BJ (cell line): ENCODE data around the gene SELE. TPM values are rescaled to one million over a fixed set of nuclear protein-coding genes. Genes with fewer than 3 reads are reported as not detected.

Experiments used
- CTCF ChIA-PET: fragments of 350-600 bp; formaldehyde crosslinking; extraction: SDS; loops from one replicate; lab custom pipeline; 2021; ENCODE audit warnings: antibody characterized with exemption, inconsistent platforms; lab: Yijun Ruan, JAX
- POLR2A ChIA-PET: fragments of 300-600 bp; sonication (Branson Sonifier 250); formaldehyde crosslinking; extraction: SDS; loops from one replicate; lab custom pipeline; 2021; ENCODE audit warnings: antibody characterized with exemption; lab: Charles Lee
- DNase-seq: peaks from one replicate; pipeline ENCODE4 v3.0.0-alpha.2; 2011; ENCODE audit warnings: low read depth
- H3K27me3 ChIP-seq: 2 replicates; pipeline ENCODE4 v1.6.0; 2011; ENCODE audit warnings: low read length; ENCODE audit not compliant: control insufficient read depth, insufficient read depth
- H3K36me3 ChIP-seq: 2 replicates; pipeline ENCODE4 v1.5.1; 2011; ENCODE audit warnings: low read length; ENCODE audit not compliant: control insufficient read depth, insufficient read depth
- H3K4me3 ChIP-seq: 2 replicates; pipeline ENCODE4 v1.5.1; 2011; ENCODE audit warnings: low read depth, mild to moderate bottlenecking, control low read depth, low read length
- CTCF ChIP-seq: IDR thresholded peaks from 2 replicates; pipeline ENCODE4 v1.5.1; 2011; ENCODE audit warnings: low read depth, mild to moderate bottlenecking, control low read depth, inconsistent platforms, low read length, moderate library complexity; ENCODE audit not compliant: insufficient read depth
- polyA plus RNA-seq: library from polyadenylated mRNA; depleted of rRNA; stranded (reverse); fragments of >200 nt; gene quantifications from 2 replicates; pipeline ENCODE4 v1.2.3, GENCODE V29; 2011

The SELE gene
- polyA plus RNA-seq, 1 experiment, result not detected

- Histone ChIP-seq H3K27me3 (no peaks in the 10 kb centered on the region), H3K4me3 (no peak overlapping the region), H3K36me3 (no peaks in the 10 kb centered on the region)
- ChIA-PET POLR2A (no interaction called here), CTCF (no interaction called here)
- no peak for DNase-seq
- 0 out of 2 replicates have a peak, but pooled peaks have one; percentile 5 for TF ChIP-seq CTCF
Measured at GRCh38 chr1:169753549-169753948, 19.7 kb upstream of the SELE start.

GRCh38 chr1:169750041-169750440 lies 16.2 kb upstream of the SELE start:
- H3K36me3 ChIP-seq, result no peaks in the 10 kb centered on the region
- H3K27me3 ChIP-seq, result peaks cover 1% of the 10 kb centered on the region; the same call in 1 of the 2 replicates
- ChIA-PET CTCF (no interaction called here), POLR2A (no interaction called here)
- no peak overlapping the region for H3K4me3 ChIP-seq
- no peak for TF ChIP-seq CTCF
- DNase-seq, result no peak

GRCh38 chr1:169746550-169746949 lies 12.7 kb upstream of the SELE start:
- H3K36me3 ChIP-seq, result no peaks in the 10 kb centered on the region
- DNase-seq, result no peak
- peaks cover 1% of the 10 kb centered on the region; the same call in 1 of the 2 replicates for H3K27me3 ChIP-seq
- ChIA-PET POLR2A (no interaction called here), CTCF (no interaction called here)
- no peak overlapping the region for H3K4me3 ChIP-seq
- no peak for TF ChIP-seq CTCF

GRCh38 chr1:169745015-169745861 lies 11.4 kb upstream of the SELE start:
- peaks cover 1% of the 10 kb centered on the region; the same call in 1 of the 2 replicates for H3K27me3 ChIP-seq
- H3K36me3 ChIP-seq, result no peaks in the 10 kb centered on the region
- H3K4me3 ChIP-seq, result no peak overlapping the region
- POLR2A ChIA-PET, result no interaction called here
- no peak for DNase-seq
- CTCF ChIA-PET, result no interaction called here
- TF ChIP-seq CTCF, result no peak

- Histone ChIP-seq H3K4me3 (no peak overlapping the region), H3K27me3 (peaks cover 1% of the 10 kb centered on the region; the same call in 1 of the 2 replicates), H3K36me3 (no peaks in the 10 kb centered on the region)
- peak; percentile 22 for DNase-seq
- TF ChIP-seq CTCF, result no peak
- ChIA-PET POLR2A (no interaction called here), CTCF (no interaction called here)
Measured at GRCh38 chr1:169741666-169742394, 8.0 kb upstream of the SELE start.
